GM18907 (cell line): ENCODE measurements around the gene ZNF106.

Source experiments
- ATAC-seq: cut with Tn5 transposase; IDR thresholded peaks from one replicate; pipeline ENCODE4 v1.9.1; 2021; ENCODE audit warnings: mild to moderate bottlenecking, moderate library complexity; ENCODE audit not compliant: unreplicated experiment

ZNF106 gene

DNA sequence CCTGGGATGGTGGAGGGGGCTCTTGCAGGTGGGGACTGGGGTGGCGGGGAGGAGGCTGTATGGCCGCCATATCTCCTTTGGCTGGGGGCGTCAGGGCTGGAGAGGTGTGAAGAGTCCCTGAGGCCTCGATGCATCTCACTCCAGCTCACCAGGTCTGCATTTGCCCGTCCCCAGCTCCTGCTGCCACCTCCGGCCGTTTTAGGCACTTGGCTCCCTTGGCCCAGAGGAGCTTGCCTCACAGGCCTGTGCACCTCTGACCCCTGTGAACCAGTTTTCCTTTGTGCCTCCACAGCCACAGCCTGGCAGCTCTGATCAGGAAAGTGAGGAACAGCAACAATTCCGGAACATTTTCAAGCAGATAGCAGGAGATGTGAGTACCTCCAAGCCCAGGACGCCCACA is 81.9 kb downstream of the ZNF106 start:
- ATAC-seq: no peak

DNA sequence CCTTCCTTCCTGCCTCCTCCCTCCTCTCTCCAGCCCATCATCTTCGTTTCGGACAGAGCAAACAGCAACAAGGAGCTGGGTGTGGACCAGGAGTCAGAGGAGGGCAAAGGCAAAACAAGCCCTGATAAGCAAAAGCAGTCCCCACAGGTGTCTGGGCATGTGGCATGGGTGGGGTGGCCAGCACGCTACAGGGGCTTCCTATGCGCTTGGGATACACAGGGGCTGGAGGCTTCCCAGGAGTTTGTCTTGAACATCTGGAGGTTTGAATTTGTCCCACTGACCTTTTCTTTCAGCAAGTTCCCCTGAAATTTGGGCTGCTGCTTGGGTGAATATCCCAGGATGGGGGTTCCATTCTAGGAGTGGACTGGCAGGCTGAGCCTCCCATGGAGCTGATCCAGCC is 82.8 kb downstream of the ZNF106 start:
- ATAC-seq: no peak

DNA sequence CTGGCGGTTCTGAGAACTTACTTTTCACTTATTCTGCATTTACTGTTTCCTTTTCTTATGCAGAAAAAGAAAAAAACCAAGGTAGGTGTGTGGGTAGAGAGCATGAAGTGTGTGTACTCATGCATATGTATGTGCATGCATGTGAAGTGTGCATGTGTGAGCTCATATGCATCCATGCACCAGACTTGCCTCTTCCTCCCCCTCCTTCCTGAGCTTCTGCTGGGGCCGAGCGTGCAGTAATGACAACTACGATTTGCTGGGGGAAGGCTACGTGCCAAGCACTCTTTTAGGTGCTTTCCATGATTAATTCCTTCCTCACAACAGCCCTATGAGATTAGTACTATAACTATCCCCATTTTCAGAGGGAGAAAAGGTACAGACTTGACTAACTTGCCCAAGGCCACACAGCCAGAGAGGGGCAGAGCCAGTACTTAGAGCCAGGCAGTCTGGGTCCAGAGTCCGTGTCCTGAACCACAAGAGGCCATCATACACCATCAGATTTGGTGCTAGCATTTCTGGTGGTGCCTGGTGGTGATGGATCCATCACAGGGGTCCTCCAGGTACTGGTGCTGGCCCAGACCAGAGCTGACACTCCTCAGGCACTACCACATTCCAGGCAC is 85.0 kb downstream of the ZNF106 start:
- no peak for ATAC-seq

- ATAC-seq: no peak
Observed at GRCh38 chr15:42404461-42405235, 86.3 kb downstream of the ZNF106 start.

GRCh38 chr15:42403389-42403788 is 87.6 kb downstream of the ZNF106 start:
- no peak for ATAC-seq

DNA sequence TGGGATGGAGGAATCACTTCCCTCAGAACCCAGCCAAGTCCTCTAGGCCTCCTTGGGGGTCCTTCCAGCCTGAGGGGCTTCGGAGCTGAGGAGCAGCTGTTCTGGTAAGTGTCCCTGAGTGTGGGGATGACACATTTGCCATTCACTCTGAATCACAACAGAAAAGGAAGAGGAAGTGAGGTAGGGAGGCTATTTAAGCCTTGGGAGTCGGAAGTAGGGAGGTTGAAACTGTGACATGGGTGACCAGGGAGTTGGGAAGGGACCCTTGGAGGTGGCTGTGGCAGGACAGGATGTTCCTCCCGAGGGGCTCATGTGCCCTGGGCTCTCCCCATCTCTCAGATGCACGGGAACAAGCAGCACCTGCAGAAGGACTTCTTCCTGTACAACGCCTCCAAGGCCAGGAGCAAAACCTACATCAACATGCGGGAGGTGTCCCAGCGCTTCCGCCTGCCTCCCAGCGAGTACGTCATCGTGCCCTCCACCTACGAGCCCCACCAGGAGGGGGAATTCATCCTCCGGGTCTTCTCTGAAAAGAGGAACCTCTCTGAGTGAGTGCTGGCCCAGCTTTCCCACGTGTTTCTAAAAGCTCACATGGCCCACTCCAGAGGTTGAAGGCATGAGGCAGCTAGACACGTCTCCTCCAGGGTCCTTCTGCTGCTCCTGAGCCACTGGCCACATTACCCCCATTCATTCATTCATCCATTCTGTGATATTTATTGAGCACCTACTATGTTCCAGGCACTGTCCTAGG is 88.3 kb downstream of the ZNF106 start:
- no peak for ATAC-seq

GRCh38 chr15:42401544-42402454 is 89.1 kb downstream of the ZNF106 start:
- ATAC-seq: no peak

DNA sequence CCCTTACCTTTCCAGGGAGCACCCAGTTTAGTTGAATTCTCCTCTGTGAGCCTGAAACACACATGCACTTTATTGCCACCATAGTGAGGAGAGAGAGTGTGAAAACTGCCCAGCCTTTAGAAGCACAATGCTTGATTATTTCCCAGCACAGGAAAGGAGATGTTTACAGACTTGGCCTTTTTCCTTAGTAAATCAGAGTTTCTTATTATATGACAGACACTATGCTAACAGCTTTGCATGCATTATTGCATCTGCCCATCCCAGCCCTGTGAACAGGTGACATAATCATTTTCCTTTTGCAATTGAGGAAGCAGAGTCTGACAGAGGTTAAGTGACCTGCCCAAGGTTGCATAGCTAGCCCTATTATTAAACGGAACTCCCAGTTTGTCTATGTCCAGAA is 95.1 kb downstream of the ZNF106 start:
- no peak for ATAC-seq

DNA sequence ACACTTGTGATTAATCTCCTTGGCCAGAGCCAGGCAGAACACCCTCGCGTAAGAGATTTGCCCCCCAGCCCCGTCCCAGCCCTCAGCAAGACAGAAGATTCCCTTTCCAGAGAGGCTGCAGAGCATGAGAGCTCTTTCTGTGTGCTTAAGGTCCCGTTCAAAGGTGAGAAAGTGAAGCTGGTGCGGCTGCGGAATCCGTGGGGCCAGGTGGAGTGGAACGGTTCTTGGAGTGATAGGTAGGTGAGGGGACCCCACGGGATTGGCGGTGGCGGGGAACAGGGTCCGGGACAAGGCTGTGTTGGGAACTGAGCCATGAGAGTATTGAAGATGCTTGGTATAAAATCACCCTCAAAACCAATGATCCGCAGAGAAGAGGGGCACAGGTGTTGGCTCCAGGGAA is 96.8 kb downstream of the ZNF106 start:
- ATAC-seq: no peak

DNA sequence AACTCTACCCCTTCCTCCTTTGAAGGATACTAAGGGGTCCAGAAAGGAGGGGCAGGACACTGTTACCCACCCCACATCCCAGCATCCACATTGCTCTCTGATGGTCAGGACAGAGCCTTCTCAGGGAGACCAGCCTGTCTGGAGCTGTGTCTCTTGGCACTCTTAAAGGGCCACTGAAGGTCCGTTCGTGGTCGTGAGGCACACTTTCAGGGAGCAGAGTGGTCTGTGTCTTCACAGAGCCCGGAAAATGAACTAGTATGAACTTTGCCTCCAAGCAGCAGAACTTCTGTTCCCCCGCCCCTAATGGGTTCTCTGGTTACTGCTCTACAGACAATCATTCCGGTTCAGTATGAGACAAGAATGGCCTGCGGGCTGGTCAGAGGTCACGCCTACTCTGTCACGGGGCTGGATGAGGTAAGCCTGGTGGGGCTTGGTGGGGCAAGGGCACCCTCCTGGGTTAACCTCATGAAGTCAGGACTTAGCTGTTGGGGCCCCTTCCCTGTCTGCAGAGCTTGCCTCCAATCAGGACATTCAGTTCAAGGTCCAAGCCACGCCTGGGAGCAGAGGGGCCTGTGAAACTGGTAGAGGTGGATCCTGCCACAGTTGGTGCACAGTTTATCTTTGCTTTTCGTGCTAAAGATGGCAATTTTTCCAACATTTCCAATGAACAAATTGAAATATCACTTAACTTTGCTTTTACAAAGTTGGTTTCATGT is 98.5 kb downstream of the ZNF106 start:
- ATAC-seq: no peak

GRCh38 chr15:42387603-42388002 is 103.3 kb downstream of the ZNF106 start:
- ATAC-seq: no peak

DNA sequence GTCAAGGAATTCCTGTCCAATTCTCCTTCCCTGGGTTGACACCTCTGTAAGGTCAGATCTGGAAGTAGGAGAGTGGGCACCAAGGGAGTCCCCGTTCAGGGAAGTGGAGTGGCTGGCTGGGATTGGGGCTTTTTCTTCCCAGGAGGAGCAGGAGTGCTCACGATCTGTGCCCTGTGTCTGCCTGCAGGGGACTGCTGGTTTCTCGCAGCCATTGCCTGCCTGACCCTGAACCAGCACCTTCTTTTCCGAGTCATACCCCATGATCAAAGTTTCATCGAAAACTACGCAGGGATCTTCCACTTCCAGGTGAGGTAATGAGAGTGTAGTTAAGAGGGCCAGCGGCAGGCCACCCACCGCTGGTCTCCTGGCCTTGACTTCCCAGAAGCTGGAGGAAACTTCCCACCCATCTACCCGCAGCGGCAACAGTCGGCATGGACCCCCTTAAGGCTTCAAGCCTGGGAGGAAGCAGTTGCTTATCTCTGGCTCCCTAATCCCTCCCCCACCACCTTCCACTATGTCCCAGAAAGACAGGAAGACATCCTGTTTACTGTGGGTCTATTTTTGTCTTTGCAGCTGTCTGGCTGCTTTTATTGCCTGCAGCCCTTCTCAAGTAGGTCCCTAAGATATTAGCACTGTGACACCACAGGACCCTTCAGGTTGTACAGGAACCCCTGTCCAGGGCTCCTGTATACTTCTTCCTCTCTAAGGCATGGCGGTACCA is 104.8 kb downstream of the ZNF106 start:
- no peak for ATAC-seq

- ATAC-seq: no peak
Observed at GRCh38 chr15:42385206-42385979, 105.5 kb downstream of the ZNF106 start.

DNA sequence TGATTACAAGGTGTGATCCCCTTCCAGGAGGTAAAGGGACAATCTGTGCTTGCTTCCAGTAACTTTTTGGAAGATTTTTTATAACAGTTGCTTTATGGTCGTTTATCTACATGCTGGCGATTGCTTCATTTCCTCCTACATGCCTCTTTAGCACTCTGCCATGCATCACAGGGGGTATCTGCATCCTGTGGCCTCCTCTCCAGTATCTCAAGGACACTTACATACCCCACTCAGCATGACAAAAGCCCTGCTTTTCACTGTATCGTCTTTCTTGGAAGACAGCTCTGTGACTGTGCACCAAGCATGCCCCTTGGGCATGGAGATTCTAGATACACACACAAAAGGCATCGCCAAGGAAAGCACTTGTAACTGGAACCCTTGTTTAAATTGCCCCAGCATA is 106.3 kb downstream of the ZNF106 start:
- no peak for ATAC-seq

DNA sequence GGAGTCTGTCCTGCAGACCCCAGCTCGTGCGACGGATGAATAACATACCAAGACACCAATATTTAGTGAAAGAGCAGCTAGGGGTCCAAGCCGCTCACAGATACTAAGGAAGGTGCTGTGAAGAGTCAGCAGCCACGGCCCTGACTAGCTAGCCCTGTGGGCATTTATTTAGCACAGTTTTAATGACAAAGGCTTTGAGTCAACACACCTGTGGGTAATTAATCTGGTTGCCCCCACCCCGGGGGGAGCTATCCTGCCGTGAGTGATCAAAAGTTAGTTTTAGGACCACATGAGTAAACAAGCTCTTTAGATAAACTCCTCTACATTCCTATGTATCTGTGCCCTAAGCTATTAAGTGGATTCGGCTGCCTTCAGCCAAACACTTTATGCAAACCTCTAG is 112.9 kb downstream of the ZNF106 start:
- ATAC-seq: no peak

DNA sequence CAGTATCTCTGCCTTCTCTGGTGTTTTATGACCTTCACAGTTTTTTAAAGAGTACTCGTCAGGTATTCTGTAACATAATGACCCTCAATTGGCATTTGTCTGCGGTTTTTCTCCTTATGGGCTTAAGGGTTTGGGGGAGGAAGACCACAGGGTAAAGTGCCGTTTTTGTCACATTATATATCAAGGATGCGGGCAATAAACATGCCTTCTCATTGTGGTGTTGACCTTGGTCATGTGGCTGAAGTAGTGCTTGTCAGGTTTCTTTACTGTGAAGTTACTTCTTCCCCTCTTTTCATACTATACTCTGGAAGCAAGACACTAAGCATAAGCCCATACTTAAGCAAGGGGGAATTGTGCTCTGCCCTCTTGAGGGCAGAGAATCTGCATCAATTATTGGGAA is 115.0 kb downstream of the ZNF106 start:
- no peak for ATAC-seq

DNA sequence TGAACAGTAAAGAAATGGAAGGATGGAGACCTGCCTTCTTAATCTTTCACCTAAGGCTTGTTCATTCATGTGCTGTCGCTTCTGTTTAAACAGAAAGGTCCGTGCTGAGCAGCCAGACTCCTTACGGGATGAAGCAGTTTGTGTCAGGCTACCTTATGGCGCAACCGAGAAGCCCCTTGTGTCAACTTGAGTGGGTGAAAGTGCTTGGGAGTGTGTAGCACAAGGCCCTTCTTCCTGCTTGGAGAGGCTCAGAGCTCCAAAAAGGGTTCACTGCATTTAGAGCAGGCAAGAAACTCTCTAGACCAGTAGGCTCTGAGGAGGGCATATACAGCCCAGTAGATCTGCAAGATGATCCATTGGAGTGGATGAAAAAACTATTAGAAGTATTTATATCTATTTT is 115.7 kb downstream of the ZNF106 start:
- ATAC-seq: no peak

DNA sequence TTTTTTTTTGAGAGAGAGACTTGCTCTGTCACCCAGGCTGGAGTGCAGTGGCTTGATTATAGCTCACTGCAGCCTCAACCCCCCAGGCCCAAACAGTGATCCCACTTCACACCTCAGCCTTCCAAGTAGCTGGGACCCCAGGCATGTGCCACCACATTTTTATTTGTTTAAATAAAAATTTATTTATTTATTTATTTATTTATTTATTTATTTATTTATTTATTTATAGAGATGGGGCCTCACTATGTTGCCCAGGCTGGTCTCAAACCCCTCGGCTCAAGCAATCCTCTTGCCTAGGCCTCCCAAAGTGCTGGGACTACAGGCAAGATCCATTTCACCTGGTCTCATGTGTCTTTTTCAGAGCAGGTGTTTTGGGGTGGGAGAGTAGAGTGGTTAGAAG is 116.1 kb downstream of the ZNF106 start:
- ATAC-seq: no peak

DNA sequence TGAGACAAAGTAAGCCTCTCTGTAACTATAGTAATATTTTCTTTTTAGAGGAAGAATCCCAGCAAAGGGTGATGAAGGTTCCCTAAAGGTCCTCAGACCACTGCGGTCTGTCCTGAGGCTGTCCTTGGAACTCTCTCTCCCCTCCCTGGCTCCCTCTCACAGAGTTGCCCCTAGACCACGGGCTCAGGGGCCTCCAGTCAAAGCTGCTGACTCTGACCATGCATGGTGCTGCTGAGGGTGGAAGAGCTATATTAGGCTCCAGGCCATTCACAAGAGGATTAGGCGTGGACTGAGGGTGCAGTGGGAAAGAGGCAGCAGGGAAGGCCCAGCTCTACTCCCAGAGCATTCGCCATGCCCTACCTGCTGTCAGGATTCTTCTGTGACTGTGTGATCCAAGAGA is 117.0 kb downstream of the ZNF106 start:
- no peak for ATAC-seq
